Upper lobe of left lung (tissue), 4 donors: ENCODE measurements around the gene CCNG2.

Experiments
- CTCF ChIP-seq, 6 experiments: fragments of 450-650 bp in 4 of 6; fragments of 200-600 bp in 2 of 6; sonication (generic) in 2 of 6; IDR thresholded peaks; one replicate each; pipeline ENCODE4 v1.5.1; 2016 to 2019; ENCODE audit warnings: antibody characterized with exemption in 6 of 6
- POLR2A ChIP-seq, 4 donors: fragments of 450-650 bp; IDR thresholded peaks; one replicate each; pipeline ENCODE4 v1.5.1; 2016 to 2017; ENCODE audit warnings: antibody characterized with exemption in 4 of 4, mild to moderate bottlenecking in 2 of 4

- no peak for TF ChIP-seq CTCF (IDR thresholded peaks at IDR 0.05)
- TF ChIP-seq POLR2A (IDR thresholded peaks at IDR 0.05) = no peak
Measured at GRCh38 chr4:77183777-77184420, 26.9 kb downstream of the CCNG2 start.
